Activated CD8-positive, alpha-beta T cell treated with anti-CD3 and anti-CD28 coated beads for 36 hours (primary cell): ENCODE measurements around the gene PCYOX1L. TPM values are rescaled to one million over a fixed set of nuclear protein-coding genes. Genes with fewer than 3 reads are reported as not detected.

Source experiments
- ATAC-seq: fragments of 200-7000 bp; cut with Tn5 transposase; one replicate; pipeline ENCODE4 v1.10.0; 2021; ENCODE audit warnings: mild to moderate bottlenecking, moderate library complexity
- CTCF ChIA-PET: fragments of 350-600 bp; sonication (Branson Sonifier 250); formaldehyde crosslinking; loops from one replicate; lab custom pipeline; 2021; ENCODE audit warnings: antibody characterized with exemption; lab: Charles Lee
- POLR2A ChIA-PET: fragments of 350-600 bp; sonication (Branson Sonifier 250); formaldehyde crosslinking; loops from one replicate; lab custom pipeline; 2021; ENCODE audit warnings: antibody characterized with exemption; lab: Charles Lee
- DNase-seq: peaks from one replicate; pipeline ENCODE4 v3.0.0-alpha.2; 2020
- H3K27ac Mint-ChIP-seq: one replicate; pipeline ENCODE4 v1.8.0; 2021; ENCODE audit warnings: mild to moderate bottlenecking, mixed read lengths
- H3K27me3 Mint-ChIP-seq: one replicate; pipeline ENCODE4 v1.8.0; 2021; ENCODE audit warnings: mixed read lengths
- H3K36me3 Mint-ChIP-seq: one replicate; pipeline ENCODE4 v1.8.0; 2021; ENCODE audit warnings: low read depth, mixed read lengths
- H3K4me1 Mint-ChIP-seq: one replicate; pipeline ENCODE4 v1.8.0; 2021; ENCODE audit warnings: low read depth, mixed read lengths
- H3K4me3 Mint-ChIP-seq: one replicate; pipeline ENCODE4 v1.8.0; 2021; ENCODE audit warnings: mild to moderate bottlenecking, moderate library complexity, mixed read lengths
- H3K9me3 Mint-ChIP-seq: one replicate; pipeline ENCODE4 v1.8.0; 2021; ENCODE audit warnings: mixed read lengths
- intact Hi-C: fragments of 100-400 bp; cut with micrococcal nuclease; formaldehyde crosslinking; loops from one replicate; pipeline ENCODE4 v1.10.0; 2022
- total RNA-seq, 2 experiments: library from RNA; stranded (reverse); gene quantifications; one replicate each; pipeline ENCODE4 v1.2.3, GENCODE V29; 2021
- TF ChIP-seq, protein P1 (sequence below): fragments of 200-600 bp; IDR thresholded peaks from one replicate; pipeline ENCODE4 v1.8.0; 2022; ENCODE audit warnings: antibody characterized with exemption, mild to moderate bottlenecking

The PCYOX1L gene
- total RNA-seq, 2 experiments from 2014 or later = 19.7 to 21.2 TPM

DNA sequence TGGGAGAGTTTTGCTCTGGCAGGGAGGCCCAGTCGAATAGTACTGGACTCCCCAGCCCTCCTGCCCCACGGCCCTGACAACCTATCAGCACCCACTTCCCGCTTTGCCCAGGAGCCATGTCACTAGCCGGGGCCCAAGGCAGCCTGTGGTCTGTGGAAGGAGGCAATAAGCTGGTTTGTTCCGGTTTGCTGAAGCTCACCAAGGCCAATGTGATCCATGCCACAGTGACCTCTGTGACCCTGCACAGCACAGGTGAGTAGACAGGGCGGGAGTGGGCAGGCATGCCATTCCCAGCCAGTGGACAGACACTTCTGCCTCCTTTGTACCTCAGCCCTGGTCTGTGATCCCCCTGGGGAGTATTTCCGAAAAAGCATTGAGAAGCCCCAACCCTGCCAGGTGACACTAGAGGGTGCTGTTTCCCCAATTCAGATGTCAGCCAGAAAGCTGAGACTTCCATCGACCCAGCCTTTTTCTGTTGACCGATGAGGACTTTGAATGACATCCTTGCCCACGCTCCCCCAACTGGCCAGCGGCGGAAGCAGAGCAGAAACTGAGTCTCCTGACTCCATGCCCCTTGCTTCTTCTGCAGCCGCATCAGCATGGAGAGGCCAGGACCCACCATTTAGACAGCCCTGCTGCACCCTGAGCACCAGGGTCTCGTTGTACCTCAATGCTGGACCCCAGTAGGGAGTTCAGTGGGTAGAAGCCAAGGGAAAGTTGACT lies 9.6 kb downstream of the PCYOX1L start:
- Mint-ChIP-seq H3K36me3 (peaks cover 10% of the 10 kb centered on the region), H3K4me3 (no peak overlapping the region), H3K27me3 (no peaks in the 10 kb centered on the region), H3K27ac (no peak overlapping the region), H3K4me1 (peaks cover 5% of the 10 kb centered on the region), H3K9me3 (no peaks in the 10 kb centered on the region)
- TF ChIP-seq, protein P1, sequence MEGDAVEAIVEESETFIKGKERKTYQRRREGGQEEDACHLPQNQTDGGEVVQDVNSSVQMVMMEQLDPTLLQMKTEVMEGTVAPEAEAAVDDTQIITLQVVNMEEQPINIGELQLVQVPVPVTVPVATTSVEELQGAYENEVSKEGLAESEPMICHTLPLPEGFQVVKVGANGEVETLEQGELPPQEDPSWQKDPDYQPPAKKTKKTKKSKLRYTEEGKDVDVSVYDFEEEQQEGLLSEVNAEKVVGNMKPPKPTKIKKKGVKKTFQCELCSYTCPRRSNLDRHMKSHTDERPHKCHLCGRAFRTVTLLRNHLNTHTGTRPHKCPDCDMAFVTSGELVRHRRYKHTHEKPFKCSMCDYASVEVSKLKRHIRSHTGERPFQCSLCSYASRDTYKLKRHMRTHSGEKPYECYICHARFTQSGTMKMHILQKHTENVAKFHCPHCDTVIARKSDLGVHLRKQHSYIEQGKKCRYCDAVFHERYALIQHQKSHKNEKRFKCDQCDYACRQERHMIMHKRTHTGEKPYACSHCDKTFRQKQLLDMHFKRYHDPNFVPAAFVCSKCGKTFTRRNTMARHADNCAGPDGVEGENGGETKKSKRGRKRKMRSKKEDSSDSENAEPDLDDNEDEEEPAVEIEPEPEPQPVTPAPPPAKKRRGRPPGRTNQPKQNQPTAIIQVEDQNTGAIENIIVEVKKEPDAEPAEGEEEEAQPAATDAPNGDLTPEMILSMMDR = peak; percentile 74
- CTCF ChIA-PET = interaction anchor here (0.6 to 10.1 kb wide), 39 partner anchors 8 to 418 kb away, joined by 3 to 163 read pairs (median 4); partner anchors contain the start of genes CSNK1A1, GRPEL2, IL17B and PCYOX1L
- peak; percentile 73 for DNase-seq
- POLR2A ChIA-PET = interaction anchor here (2.0 to 3.1 kb wide), 3 partner anchors 10 to 22 kb away, joined by 6 to 18 read pairs (median 8); partner anchors contain the start of genes GRPEL2 and PCYOX1L
- intact Hi-C loops = no loop called here
- peak; percentile 70 for ATAC-seq

DNA sequence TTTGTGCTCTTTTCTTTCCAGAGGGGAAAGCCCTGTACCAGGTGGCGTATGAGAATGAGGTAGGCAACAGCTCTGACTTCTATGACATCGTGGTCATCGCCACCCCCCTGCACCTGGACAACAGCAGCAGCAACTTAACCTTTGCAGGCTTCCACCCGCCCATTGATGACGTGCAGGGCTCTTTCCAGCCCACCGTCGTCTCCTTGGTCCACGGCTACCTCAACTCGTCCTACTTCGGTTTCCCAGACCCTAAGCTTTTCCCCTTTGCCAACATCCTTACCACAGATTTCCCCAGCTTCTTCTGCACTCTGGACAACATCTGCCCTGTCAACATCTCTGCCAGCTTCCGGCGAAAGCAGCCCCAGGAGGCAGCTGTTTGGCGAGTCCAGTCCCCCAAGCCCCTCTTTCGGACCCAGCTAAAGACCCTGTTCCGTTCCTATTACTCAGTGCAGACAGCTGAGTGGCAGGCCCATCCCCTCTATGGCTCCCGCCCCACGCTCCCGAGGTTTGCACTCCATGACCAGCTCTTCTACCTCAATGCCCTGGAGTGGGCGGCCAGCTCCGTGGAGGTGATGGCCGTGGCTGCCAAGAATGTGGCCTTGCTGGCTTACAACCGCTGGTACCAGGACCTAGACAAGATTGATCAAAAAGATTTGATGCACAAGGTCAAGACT lies 10.3 kb downstream of the PCYOX1L start:
- H3K4me3 Mint-ChIP-seq = no peak overlapping the region
- H3K4me1 Mint-ChIP-seq = peaks cover 5% of the 10 kb centered on the region
- no peaks in the 10 kb centered on the region for H3K9me3 Mint-ChIP-seq
- no peak for DNase-seq
- ChIA-PET CTCF (interaction anchor here (0.6 to 10.1 kb wide), 38 partner anchors 7 to 419 kb away, joined by 3 to 163 read pairs (median 4); partner anchors contain the start of genes CSNK1A1, GRPEL2, IL17B and PCYOX1L), POLR2A (interaction anchor here (2.0 to 3.1 kb wide), 3 partner anchors 11 to 22 kb away, joined by 6 to 18 read pairs (median 8); partner anchors contain the start of genes GRPEL2 and PCYOX1L)
- ATAC-seq = no peak
- intact Hi-C loops = no loop called here
- no peaks in the 10 kb centered on the region for H3K27me3 Mint-ChIP-seq
- no peak overlapping the region for H3K27ac Mint-ChIP-seq
- TF ChIP-seq, protein P1 = no peak
- peaks cover 8% of the 10 kb centered on the region for H3K36me3 Mint-ChIP-seq

DNA sequence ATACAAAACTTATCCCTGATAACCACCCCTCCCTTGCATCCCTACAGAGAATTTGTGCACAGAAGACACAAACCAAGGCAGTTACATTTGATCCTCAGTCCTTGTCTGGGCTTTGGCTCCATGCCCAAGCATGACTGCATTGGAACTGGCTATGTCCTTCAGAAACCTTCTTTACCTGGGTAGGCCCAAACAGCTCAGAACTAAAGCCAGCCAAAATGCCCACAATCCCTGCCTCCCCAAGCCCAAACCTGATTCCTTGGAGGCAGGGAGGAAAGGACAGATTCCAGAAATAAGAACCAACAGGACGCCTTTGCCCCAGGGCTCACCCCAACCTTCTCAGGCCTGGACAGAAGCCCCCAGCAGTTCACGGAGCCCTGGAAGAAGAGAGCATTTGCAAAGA lies 13.0 kb downstream of the PCYOX1L start:
- ChIA-PET POLR2A (interaction anchor here (0.6 to 1.4 kb wide), 2 partner anchors 9 to 26 kb away, joined by 3 read pairs; partner anchors contain the start of gene GRPEL2), CTCF (interaction anchor here (0.8 to 10.1 kb wide), 24 partner anchors 10 to 660 kb away, joined by 3 to 163 read pairs (median 6); partner anchors contain the start of genes GRPEL2 and PCYOX1L)
- DNase-seq (no peak), ATAC-seq (no peak)
- intact Hi-C loops = loop anchor here (2.0 kb wide), 1 partner anchor 56 kb away; no protein-coding TSS in a partner anchor
- Mint-ChIP-seq H3K4me1 (peaks cover 5% of the 10 kb centered on the region), H3K9me3 (no peaks in the 10 kb centered on the region), H3K4me3 (no peak overlapping the region), H3K36me3 (peaks cover 8% of the 10 kb centered on the region), H3K27ac (no peak overlapping the region), H3K27me3 (no peaks in the 10 kb centered on the region)
- TF ChIP-seq, protein P1 = no peak

DNA sequence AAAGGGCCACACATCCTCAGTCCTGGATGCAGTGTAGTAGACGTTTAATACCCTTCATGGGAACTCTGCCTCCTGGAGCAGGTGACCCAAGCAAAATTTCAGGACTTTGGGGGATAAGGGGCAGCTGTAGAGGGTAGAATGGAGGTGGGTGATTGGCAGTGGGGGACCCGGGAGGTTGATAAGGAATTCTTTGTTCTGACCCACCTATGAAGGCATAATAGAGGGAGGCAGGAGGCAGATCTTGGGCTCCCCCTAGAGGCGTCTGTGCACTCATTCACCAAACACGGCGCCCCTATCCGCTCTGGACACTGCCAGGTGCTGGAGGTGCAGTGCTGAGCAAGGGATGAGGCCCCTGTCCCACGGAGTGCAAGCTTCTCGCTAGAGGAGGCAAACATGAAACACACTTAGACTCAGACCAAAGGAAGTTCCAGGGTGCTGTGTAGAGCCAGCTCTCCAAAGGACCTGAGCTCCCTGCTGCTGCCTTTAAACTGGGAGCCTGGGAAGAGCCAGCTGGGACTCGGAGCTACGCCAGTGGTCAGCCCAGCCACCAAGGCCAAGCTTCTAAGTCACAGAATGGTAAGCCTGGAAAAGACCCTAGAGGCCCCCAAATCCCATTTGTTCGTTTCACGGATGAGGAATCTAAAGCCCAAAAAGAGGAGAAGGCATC lies 13.6 kb downstream of the PCYOX1L start:
- TF ChIP-seq, protein P1 = peak; percentile 77
- no peaks in the 10 kb centered on the region for H3K9me3 Mint-ChIP-seq
- no peak overlapping the region for H3K27ac Mint-ChIP-seq
- peaks cover 5% of the 10 kb centered on the region for H3K4me1 Mint-ChIP-seq
- ATAC-seq (peak; percentile 97), DNase-seq (peak; percentile 78)
- ChIA-PET POLR2A (interaction anchor here (0.6 to 1.4 kb wide), 3 partner anchors 10 to 26 kb away, joined by 3 read pairs; partner anchors contain the start of genes GRPEL2 and PCYOX1L), CTCF (interaction anchor here (0.7 to 10.1 kb wide), 35 partner anchors 10 to 659 kb away, joined by 3 to 163 read pairs (median 4); partner anchors contain the start of genes GRPEL2 and PCYOX1L)
- no peak overlapping the region for H3K4me3 Mint-ChIP-seq
- H3K27me3 Mint-ChIP-seq = no peaks in the 10 kb centered on the region
- peaks cover 8% of the 10 kb centered on the region for H3K36me3 Mint-ChIP-seq
- intact Hi-C loops = loop anchor here (2.0 kb wide), 1 partner anchor 57 kb away; no protein-coding TSS in a partner anchor
